GM19099 (cell line): ENCODE measurements around the gene SPAG7.
A peak's percentile ranks its signal among the peaks of the same experiment; 100 is the strongest.

Experiments used
- POLR2A ChIP-seq: IDR thresholded peaks from 3 replicates; pipeline ENCODE4 v1.6.1; 2011; ENCODE audit warnings: low read depth; ENCODE audit not compliant: insufficient read length; ENCODE audit errors: extremely low read depth

SPAG7 gene

GRCh38 chr17:4967539-4968485 lies at the start of gene SPAG7:
TSS of gene SPAG7 (minus strand) at chr17:4967817. CDS start at chr17:4967804, 13 bp downstream.
- TF ChIP-seq POLR2A: peak; percentile 86

GRCh38 chr17:5014357-5014756 lies 46.7 kb upstream of the SPAG7 start:
- no peak for TF ChIP-seq POLR2A

- TF ChIP-seq POLR2A: no peak
Measured at GRCh38 chr17:5011928-5012327, 44.3 kb upstream of the SPAG7 start.

- no peak for TF ChIP-seq POLR2A
Measured at GRCh38 chr17:5003214-5003867, 35.7 kb upstream of the SPAG7 start.

- TF ChIP-seq POLR2A: no peak
Measured at GRCh38 chr17:5002121-5002788, 34.6 kb upstream of the SPAG7 start.

GRCh38 chr17:5000237-5000639 lies 32.6 kb upstream of the SPAG7 start:
- no peak for TF ChIP-seq POLR2A

- no peak for TF ChIP-seq POLR2A
Measured at GRCh38 chr17:4999430-5000093, 31.9 kb upstream of the SPAG7 start.

GRCh38 chr17:4998732-4999429 lies 31.3 kb upstream of the SPAG7 start:
- TF ChIP-seq POLR2A: peak; percentile 41

GRCh38 chr17:4998027-4998731 lies 30.6 kb upstream of the SPAG7 start:
- TF ChIP-seq POLR2A: no peak

- peak; percentile 64 for TF ChIP-seq POLR2A
Measured at GRCh38 chr17:4997302-4998026, 29.8 kb upstream of the SPAG7 start, which contains the start of the genes INCA1 and KIF1C. TSS of gene INCA1 (minus strand) at chr17:4997522. CDS start at chr17:4994437, 3,085 bp downstream. TSS of gene KIF1C (plus strand) at chr17:4997950. CDS start at chr17:5000247, 2,297 bp downstream.

GRCh38 chr17:4994081-4994595 lies 26.5 kb upstream of the SPAG7 start:
- TF ChIP-seq POLR2A: no peak

- peak; percentile 33 for TF ChIP-seq POLR2A
Measured at GRCh38 chr17:4987767-4988567, 20.4 kb upstream of the SPAG7 start.
